ENCODE data around the gene FYN.

FYN gene

GRCh38 chr6:111766201-111766857, 106.9 kb downstream of the FYN start:
- DNase-seq: no peak

GRCh38 chr6:111765763-111766162, 107.5 kb downstream of the FYN start:
- DNase-seq: no peak

DNA sequence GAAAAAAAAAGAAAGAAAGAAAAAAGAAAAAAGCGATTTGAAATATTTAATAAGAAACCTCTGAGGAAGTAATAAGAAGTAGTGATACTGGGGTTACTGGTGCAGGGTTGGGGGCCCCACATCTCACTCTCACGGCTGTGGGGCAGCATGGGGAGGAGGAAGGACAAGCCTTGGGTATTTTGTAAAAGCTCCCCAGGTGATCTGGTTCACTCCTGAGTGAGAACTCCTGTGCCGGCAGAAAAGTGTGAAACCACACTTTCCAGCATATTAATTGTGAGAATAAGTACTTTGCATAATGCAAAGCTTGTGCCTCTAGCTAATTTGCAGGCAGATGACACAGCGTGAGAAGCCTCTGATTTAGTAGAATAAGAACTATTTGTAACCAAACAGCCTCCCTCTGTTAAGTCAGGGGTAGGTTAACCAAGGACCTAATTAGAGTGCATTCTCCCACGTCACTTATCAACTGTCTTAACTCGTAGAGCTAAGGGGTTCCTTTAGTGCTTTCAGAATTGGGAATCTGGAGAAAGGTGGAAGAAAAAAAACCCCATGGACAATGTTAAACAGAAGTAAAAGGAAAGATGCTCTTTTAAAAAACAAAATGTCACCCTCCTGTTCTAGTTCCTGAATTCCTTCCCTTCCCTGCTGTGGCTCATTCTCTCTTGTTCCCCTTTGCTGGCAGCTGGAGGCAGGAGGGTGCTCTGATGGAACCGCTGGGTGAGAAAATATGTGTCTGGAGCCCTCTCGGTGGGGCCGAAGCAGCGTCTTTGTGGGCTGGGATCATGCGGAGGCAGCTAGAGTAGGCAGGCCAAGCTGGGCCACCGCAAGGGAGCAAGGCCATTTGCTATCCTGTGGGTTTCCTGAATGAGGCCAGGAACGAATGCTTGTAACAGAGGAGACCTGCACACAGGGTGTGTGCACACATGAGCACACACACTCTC, 108.7 kb downstream of the FYN start:
- DNase-seq: no peak

DNA sequence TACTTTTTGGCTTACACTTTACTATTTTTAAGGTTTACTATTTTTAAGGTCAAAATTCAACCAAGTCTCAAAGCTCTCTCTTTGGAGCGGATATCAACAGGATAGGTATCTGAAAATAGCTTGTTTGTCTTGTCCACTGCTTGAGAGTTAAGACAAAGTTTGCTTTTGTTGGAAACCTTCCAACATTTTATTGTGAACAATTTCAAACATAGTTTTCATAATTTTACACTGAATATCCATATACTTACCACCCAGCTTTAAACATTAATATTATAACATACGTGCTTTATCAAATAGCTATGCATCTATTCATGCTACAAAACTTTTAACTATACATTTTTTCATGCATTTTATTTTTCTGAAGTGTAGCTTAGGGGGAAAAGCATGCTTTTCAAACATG, 109.9 kb downstream of the FYN start:
- DNase-seq: no peak

DNA sequence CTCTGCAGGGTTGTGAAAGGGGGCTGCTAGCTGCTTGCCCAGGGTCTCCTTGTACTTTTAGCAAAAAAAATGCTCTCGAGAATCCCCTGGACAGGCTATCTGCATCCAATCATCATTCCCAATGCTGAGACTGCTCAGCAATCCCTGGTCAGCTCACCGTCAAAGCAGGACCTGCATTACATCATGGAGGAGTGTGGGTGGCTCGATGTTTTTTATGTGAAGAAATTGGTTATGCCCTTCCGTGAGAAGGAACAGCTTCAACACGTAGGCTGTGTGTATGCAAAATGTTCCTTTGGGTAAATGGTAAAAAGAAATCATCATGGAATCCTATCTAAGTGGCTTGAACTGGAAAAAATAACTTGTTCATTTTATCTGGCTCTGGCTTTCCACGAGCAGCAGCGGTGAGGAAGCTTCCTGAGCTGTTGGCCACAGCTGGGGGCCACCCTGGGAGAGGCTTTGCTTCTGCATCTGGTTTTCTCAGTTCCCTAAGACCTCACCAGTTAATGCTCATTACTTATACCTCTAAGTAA, 111.4 kb downstream of the FYN start:
- no peak for DNase-seq

- DNase-seq: no peak
Observed at GRCh38 chr6:111761212-111761611, 112.0 kb downstream of the FYN start.

- no peak for DNase-seq
Observed at GRCh38 chr6:111759836-111760785, 113.1 kb downstream of the FYN start.

DNA sequence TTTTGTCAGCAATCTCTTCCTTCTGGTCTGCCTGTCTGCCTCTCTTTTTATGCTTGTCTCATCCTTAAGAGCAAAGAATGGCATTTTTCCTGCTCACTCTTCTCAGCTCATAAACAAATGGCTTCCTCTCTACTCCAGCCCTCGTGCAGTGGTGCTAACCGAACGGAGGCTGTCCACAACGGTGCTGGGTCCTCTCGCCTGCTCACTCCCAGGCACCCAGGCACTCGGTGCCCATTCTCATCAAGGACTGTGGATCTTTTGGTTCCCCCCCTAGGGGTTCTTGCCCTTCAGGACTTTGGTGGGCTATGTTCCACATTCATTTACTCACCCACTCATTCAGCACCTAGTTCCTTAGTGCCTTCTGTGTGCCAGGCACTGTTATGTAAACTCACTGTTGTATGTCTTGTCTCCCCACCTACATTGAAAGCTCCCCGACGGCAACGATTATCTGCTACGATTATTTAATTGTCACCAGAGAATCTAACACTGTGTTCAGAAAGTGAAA, 113.9 kb downstream of the FYN start:
- DNase-seq: no peak

GRCh38 chr6:111758608-111759329, 114.5 kb downstream of the FYN start:
- no peak for DNase-seq

DNA sequence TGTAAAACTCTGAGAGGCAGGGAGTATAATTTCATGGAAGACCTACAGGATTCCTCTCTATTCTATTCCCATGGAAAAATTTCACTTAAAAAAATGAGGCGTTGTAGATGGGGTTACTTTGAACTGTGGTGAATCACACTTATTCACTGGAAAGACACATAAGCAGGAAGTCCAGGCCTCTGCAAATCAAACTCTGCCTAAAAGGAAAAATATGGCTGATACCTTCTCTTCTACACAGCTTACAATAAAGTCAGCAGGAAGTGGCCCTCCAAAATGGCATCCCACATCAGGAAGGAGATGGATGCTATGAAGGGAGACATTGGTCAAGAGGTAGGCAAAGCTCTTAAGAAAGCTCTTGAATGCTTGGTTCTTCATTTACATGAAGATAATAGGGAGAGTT, 115.9 kb downstream of the FYN start:
- no peak for DNase-seq

DNA sequence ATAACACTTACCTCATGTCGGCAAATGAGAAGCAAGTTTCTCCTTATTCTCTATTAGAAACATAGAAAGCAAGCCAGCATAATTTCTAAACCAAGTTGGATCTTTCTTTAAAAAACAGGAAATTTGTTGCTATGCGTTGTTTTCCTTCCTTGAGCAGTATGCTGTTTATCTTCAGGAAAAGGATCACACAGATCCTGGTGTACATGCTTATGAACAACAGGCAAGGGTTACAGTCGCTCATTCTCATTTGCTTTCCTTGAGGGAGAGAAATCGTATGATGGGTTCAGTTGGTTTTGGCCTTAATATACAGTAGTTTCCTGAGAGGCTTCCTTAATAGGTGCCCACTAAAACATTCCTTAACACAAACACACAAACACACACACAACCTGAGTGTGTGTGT, 118.8 kb downstream of the FYN start:
- DNase-seq: no peak

- no peak for DNase-seq
Observed at GRCh38 chr6:111753573-111753972, 119.7 kb downstream of the FYN start.

DNA sequence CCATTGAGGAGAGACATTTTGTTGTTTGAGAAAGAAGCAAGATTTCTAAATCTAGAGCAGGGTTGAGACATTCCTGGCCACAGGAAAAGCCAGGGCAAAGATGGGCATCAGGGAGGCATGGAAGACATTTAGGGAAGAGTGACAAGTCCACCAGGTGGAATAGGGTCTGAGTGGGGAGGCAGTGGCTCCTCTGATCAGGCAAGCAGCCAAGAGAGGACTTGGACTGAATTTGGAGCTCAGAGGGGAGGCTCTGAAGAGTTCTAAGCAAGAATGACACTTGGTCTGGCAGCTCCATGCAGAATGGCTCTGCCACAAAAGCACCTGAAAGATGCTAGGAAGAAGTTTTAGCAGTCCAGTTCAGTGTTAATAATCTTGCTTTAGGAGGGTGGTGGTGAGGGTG, 120.8 kb downstream of the FYN start:
- no peak for DNase-seq

DNA sequence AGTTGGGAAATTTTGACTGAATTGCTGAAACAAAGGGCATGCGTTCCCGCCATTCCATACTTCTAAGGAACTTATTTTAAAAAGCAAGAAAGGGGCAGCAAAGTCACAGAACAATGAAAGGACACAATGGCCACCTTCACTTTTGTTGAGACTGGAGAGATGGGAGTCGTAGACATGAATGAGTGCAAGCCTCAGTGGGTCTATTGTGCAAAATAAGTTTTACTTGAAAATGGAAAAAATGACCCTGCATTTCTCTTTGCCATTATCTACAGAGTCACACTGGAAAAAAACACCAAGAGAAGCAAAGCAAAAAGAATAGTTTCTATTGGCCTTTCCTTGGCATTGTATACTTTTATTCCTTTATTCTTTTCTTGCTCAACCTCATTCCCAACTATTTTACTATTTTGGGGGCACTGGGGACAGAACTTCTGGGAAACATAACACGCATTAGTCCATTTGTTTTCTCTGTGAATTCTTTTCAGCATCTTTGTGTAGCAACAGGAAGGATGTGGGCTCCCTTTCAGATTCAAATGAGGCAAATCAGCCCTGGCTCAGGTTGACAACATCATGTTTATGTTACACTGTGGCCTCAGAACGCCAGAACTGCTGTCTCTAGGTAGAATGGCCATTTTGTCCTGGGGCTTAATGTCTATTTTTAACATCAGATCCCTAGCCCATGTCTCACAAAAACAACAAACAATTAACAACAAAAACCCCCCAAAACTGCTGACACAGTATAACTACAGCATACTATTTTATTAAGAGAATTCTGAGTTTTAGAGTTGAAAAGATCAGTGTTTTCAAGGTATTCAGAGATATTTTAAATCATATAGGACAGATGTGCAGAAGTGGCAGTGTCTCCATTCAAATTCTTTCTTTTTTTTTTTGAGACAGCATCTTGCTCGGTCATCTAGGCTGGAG, 122.2 kb downstream of the FYN start:
- DNase-seq: no peak

DNA sequence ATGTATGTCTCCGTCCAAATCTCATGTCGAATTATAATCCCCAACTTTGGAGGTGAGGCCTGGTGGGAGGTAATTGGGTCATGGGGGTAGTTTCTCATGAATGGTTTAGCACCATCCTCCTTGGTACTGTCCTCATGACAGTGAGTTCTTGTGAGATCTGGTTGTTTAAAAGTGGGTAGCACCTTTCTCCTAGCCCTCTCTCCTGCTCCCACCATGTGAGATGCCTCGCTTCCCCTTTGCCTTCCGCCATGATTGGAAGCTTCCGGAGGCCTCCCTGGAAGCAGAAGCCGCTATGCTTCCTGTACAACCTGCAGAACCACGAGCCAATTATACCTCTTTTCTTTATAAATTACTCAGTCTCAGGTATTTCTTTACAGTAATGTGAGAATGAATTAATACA, 123.1 kb downstream of the FYN start:
- no peak for DNase-seq

DNA sequence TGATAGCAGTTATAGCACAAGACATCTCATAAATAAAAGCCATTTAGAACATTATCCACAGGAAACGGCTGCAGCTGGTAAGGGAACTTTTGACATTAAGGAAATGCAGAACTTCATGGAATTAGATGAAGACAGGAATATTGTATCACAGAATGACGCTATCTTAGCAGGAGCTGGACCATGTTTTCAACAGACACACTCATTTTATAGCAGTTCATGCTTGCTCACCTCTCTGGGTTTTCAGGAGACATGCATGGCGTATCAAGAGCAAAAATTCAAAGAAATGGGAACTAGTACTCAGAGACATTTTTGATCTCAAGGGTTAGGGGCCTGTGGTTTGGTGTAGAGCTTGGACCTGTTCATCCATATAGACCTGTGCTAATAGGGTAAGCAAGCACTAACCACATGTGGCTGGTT, 125.0 kb downstream of the FYN start:
- no peak for DNase-seq

- DNase-seq: no peak
Observed at GRCh38 chr6:111747829-111748228, 125.4 kb downstream of the FYN start.

DNA sequence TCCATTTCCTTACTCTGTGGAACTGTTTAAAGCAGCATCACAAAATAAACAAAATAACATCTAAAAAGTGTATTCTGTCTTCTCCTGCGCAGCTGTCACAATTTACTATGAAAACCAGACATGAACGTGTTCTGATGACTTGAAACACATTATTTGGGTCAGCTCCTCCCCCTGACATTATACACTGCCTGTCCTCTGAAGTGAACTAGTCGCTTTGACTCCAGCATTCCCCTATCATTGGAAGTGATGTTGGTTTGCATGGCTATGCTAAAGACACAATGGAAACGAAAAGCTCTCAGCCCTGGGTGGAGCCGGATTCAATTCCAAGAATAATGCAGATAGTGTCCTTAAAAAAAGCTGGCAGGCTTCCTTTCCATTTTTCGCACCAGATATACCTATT, 125.9 kb downstream of the FYN start:
- DNase-seq: no peak

- DNase-seq: no peak
Observed at GRCh38 chr6:111746983-111747382, 126.3 kb downstream of the FYN start.

DNA sequence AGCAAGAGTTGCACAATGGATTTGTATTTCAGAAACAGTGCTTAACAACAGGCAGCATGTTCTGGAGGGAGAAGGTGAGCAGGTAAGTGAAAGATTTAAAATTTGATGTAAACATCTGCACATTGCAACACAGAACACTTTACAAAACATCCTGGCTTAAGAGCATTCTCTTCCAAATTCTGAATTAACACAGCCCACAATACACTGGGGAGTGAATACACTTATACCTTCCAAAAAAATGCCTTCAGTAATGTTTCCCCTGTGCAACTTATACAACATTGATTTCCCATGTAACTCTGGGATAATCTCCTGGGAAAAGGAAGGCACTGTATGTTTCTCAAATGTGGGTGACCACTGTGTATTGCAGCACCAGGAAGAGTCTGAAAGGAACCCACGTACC, 127.6 kb downstream of the FYN start:
- no peak for DNase-seq

GRCh38 chr6:111745186-111745585, 128.1 kb downstream of the FYN start:
- no peak for DNase-seq

Measured in SHP77 treated with DMSO at 0.1 percent for 48 hours (cell line).